Ovary (tissue), 3 donors: ENCODE data around the gene IFT57.

Experiments used
- CTCF ChIP-seq, 3 donors: fragments of 450-650 bp in 2 of 3; fragments of 200-600 bp in 1 of 3; IDR thresholded peaks; one replicate each; pipeline versions ENCODE4 v1.5.1 to v1.8.0; 2016 to 2022; ENCODE audit warnings: antibody characterized with exemption in 3 of 3, mild to moderate bottlenecking in 1 of 3
- POLR2A ChIP-seq: fragments of 450-650 bp; IDR thresholded peaks from one replicate; pipeline ENCODE4 v1.6.1; 2017; ENCODE audit warnings: antibody characterized with exemption, mild to moderate bottlenecking, moderate library complexity
- donor health status: DM: no; HTN: no; CAD: no.

- TF ChIP-seq CTCF (IDR thresholded peaks at IDR 0.05): no peak
- no peak for TF ChIP-seq POLR2A
Observed at GRCh38 chr3:108125153-108125543, 97.1 kb downstream of the IFT57 start.
